Neural cell (in vitro differentiated cells): ENCODE results near the gene PRDM2. TPM values are rescaled to one million over a fixed set of nuclear protein-coding genes. Genes with fewer than 3 reads are reported as not detected.

Experiments
- H2AFZ ChIP-seq: fragments of 200-600, 300-800 bp; sonication (generic), shearing (Covaris generic); 2 replicates; pipeline ENCODE4 v1.6.0; 2014; ENCODE audit warnings: low read depth, mild to moderate bottlenecking, antibody characterized with exemption, low read length, moderate library complexity
- H3F3A ChIP-seq: fragments of 200-600 bp; shearing (Covaris generic); 2 replicates; pipeline ENCODE4 v1.6.1; 2016; ENCODE audit warnings: mild to moderate bottlenecking, moderate library complexity, mixed read lengths, antibody characterized with exemption, low read length; ENCODE audit not compliant: insufficient read depth, poor library complexity, severe bottlenecking
- H3K27ac ChIP-seq: fragments of 200-600, 300-800 bp; sonication (generic), shearing (Covaris generic); 2 replicates; pipeline ENCODE4 v1.5.1; 2014; ENCODE audit warnings: mild to moderate bottlenecking, low read length, moderate library complexity
- H3K27me3 ChIP-seq: fragments of 300-800, 200-600 bp; sonication (generic), shearing (Covaris generic); 2 replicates; pipeline ENCODE4 v1.6.0; 2014; ENCODE audit warnings: mild to moderate bottlenecking, low read depth, low read length, moderate library complexity; ENCODE audit not compliant: insufficient read depth
- H3K36me3 ChIP-seq: fragments of 300-800, 200-600 bp; sonication (generic), shearing (Covaris generic); 2 replicates; pipeline ENCODE4 v1.5.1; 2014; ENCODE audit warnings: mild to moderate bottlenecking, antibody characterized with exemption, low read length, moderate library complexity; ENCODE audit not compliant: insufficient read depth
- H3K4me2 ChIP-seq: fragments of 300-800, 200-600 bp; sonication (generic), shearing (Covaris generic); 2 replicates; pipeline ENCODE4 v1.6.0; 2014; ENCODE audit warnings: mild to moderate bottlenecking, low read length
- H3K4me3 ChIP-seq: fragments of 300-800, 200-600 bp; sonication (generic), shearing (Covaris generic); 2 replicates; pipeline ENCODE4 v1.5.1; 2014; ENCODE audit warnings: mild to moderate bottlenecking, low read length, moderate library complexity
- H3K79me2 ChIP-seq: fragments of 200-600 bp; shearing (Covaris generic); replicated peaks from 2 replicates; pipeline ENCODE4 v1.6.0; 2014; ENCODE audit warnings: mild to moderate bottlenecking, low read length, moderate library complexity; ENCODE audit not compliant: insufficient read depth
- H3K9ac ChIP-seq: fragments of 300-800, 200-600 bp; sonication (generic), shearing (Covaris generic); 2 replicates; pipeline ENCODE4 v1.6.1; 2016; ENCODE audit warnings: mild to moderate bottlenecking, low read length, mixed read lengths
- H3K9me2 ChIP-seq: fragments of 200-600 bp; shearing (Covaris generic); 2 replicates; pipeline ENCODE4 v1.6.1; 2016; ENCODE audit warnings: mild to moderate bottlenecking, low read length, mixed read lengths; ENCODE audit not compliant: insufficient read depth
- H3K9me3 ChIP-seq: fragments of 200-600, 300-800 bp; sonication (generic), shearing (Covaris generic); 2 replicates; pipeline ENCODE4 v1.6.1; 2016; ENCODE audit warnings: mild to moderate bottlenecking, mixed run types, low read length, moderate library complexity, mixed read lengths
- H4K20me1 ChIP-seq: fragments of 200-600 bp; shearing (Covaris generic); 2 replicates; pipeline ENCODE4 v1.6.1; 2016; ENCODE audit warnings: mild to moderate bottlenecking, mixed run types; ENCODE audit not compliant: insufficient read depth
- EP300 ChIP-seq: fragments of 450-650 bp; conservative IDR thresholded peaks from 2 replicates; pipeline ENCODE4 v1.6.1; 2014; ENCODE audit warnings: antibody characterized with exemption, mild to moderate bottlenecking, moderate library complexity; ENCODE audit not compliant: poor library complexity, severe bottlenecking
- EZH2 ChIP-seq: fragments of 200-600, 300-800 bp; shearing (Covaris generic), sonication (generic); IDR thresholded peaks from 2 replicates; pipeline ENCODE4 v1.6.1; 2014; ENCODE audit warnings: antibody characterized with exemption, low read length, borderline replicate concordance, mild to moderate bottlenecking; ENCODE audit not compliant: insufficient read depth, poor library complexity, severe bottlenecking
- MXI1 ChIP-seq: fragments of 450-650 bp; conservative IDR thresholded peaks from 2 replicates; pipeline ENCODE4 v1.6.1; 2014; ENCODE audit warnings: antibody characterized with exemption, mild to moderate bottlenecking; ENCODE audit not compliant: poor library complexity, severe bottlenecking
- POLR2AphosphoS5 ChIP-seq: IDR thresholded peaks from 2 replicates; pipeline ENCODE4 v1.6.1; 2012
- RAD21 ChIP-seq: fragments of 450-650 bp; conservative IDR thresholded peaks from 2 replicates; pipeline ENCODE4 v1.6.1; 2014; ENCODE audit warnings: antibody characterized with exemption, mild to moderate bottlenecking, moderate library complexity
- REST ChIP-seq: IDR thresholded peaks from 2 replicates; pipeline ENCODE4 v1.6.1; 2012; ENCODE audit warnings: borderline replicate concordance
- SMC3 ChIP-seq: fragments of 450-650 bp; conservative IDR thresholded peaks from 2 replicates; pipeline ENCODE4 v1.6.1; 2014; ENCODE audit warnings: antibody characterized with exemption, mild to moderate bottlenecking, moderate library complexity; ENCODE audit not compliant: poor library complexity
- TAF1 ChIP-seq: IDR thresholded peaks from 2 replicates; pipeline ENCODE4 v1.6.1; 2012; ENCODE audit warnings: low read depth
- polyA plus RNA-seq: library from polyadenylated mRNA; depleted of rRNA; stranded (reverse); fragments of >200 nt; gene quantifications from 2 replicates; pipeline ENCODE4 v1.2.3, GENCODE V29; 2014
- TF ChIP-seq, protein P1 (sequence below): fragments of 450-650 bp; IDR thresholded peaks from 2 replicates; pipeline ENCODE4 v1.5.1; 2014; ENCODE audit warnings: antibody characterized with exemption, mild to moderate bottlenecking, moderate library complexity; ENCODE audit not compliant: poor library complexity, severe bottlenecking

PRDM2 gene
- polyA plus RNA-seq, 1 donor from 2014 or later = 10.7 TPM

DNA sequence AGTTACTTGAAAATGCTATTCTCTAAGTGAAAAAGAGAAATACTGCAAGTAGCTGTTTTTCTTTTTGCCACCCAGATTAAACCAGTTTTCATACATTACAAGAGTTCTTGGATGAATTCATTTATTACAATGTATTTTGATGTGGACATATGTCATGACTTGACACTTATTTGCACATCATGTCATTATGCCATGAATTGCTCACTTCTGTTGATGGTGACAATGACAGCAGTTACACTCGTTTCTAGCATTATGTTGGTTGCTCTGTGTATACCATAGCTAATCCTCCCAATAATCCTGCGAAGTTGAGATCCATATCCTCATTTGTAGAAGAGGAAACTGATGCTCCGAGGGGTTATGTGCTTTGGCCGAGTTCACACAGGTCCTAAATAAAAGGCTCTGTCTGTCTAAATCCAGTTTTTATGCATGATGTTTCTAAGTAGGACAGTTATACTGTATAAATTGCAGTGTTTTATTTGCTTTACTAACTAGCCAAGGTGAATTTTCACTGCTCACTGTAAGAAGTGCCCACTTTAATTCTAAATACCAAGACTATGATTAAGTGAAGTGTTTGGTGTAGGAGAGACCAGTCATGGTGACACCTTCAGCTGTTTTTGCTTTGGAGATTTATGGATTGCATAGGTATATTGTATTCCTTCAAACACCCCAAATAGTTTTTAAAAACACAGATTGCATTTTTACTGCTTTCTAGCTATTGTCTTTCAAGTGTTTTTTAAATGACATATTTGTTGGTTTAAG is 56.7 kb downstream of the PRDM2 start:
- H3K4me2 ChIP-seq = no peak overlapping the region
- TF ChIP-seq EP300 (peak; percentile 86), RAD21 (no peak), REST (no peak), POLR2AphosphoS5 (peak; percentile 82)
- no peaks in the 10 kb centered on the region for H3F3A ChIP-seq
- no peaks in the 10 kb centered on the region for H3K9me3 ChIP-seq
- no peak overlapping the region for H3K4me3 ChIP-seq
- peaks cover 30% of the 10 kb centered on the region for H4K20me1 ChIP-seq
- no peaks in the 10 kb centered on the region for H3K9me2 ChIP-seq
- H3K36me3 ChIP-seq = no peaks in the 10 kb centered on the region
- peaks cover 84% of the 10 kb centered on the region for H3K79me2 ChIP-seq
- H3K27ac ChIP-seq = no peak overlapping the region
- no peak overlapping the region for H3K9ac ChIP-seq
- no peak overlapping the region for H2AFZ ChIP-seq
- no peaks in the 10 kb centered on the region for H3K27me3 ChIP-seq

DNA sequence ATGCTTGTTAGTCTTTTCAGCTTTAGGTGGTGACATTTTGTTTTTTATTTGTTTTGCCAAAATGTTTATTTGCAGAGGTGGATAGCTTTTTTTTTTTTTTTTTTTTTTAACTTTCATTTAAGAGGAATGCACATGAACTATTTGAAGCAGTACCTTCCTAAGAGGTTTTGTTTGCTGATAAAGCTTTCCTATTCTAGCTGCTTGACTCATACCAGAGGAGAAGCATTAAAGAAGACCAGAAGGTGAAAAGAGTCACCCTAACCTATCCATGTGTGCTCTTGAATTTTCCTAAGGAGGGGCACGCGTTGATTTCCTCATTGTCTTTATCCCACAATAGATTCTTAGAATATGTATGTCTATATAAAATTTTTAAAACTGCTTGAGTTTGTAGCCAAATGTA is 57.7 kb downstream of the PRDM2 start:
- no peak overlapping the region for H3K4me2 ChIP-seq
- peaks cover 28% of the 10 kb centered on the region for H4K20me1 ChIP-seq

More for the DNA sequence above, 57.7 kb downstream of the PRDM2 start:
- no peaks in the 10 kb centered on the region for H3K36me3 ChIP-seq
- peaks cover 83% of the 10 kb centered on the region for H3K79me2 ChIP-seq
- no peak overlapping the region for H3K27ac ChIP-seq
- H3K4me3 ChIP-seq = no peak overlapping the region
- H2AFZ ChIP-seq = no peak overlapping the region
- H3K27me3 ChIP-seq = no peaks in the 10 kb centered on the region
- no peaks in the 10 kb centered on the region for H3K9me3 ChIP-seq
- H3K9me2 ChIP-seq = no peaks in the 10 kb centered on the region
- no peak overlapping the region for H3K9ac ChIP-seq
- no peaks in the 10 kb centered on the region for H3F3A ChIP-seq
- TF ChIP-seq MXI1 (no peak), SMC3 (no peak), EP300 (no peak), TAF1 (no peak), EZH2 (no peak), POLR2AphosphoS5 (no peak), RAD21 (no peak), REST (no peak)
- TF ChIP-seq, protein P1, sequence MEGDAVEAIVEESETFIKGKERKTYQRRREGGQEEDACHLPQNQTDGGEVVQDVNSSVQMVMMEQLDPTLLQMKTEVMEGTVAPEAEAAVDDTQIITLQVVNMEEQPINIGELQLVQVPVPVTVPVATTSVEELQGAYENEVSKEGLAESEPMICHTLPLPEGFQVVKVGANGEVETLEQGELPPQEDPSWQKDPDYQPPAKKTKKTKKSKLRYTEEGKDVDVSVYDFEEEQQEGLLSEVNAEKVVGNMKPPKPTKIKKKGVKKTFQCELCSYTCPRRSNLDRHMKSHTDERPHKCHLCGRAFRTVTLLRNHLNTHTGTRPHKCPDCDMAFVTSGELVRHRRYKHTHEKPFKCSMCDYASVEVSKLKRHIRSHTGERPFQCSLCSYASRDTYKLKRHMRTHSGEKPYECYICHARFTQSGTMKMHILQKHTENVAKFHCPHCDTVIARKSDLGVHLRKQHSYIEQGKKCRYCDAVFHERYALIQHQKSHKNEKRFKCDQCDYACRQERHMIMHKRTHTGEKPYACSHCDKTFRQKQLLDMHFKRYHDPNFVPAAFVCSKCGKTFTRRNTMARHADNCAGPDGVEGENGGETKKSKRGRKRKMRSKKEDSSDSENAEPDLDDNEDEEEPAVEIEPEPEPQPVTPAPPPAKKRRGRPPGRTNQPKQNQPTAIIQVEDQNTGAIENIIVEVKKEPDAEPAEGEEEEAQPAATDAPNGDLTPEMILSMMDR = no peak
